HG03439 (cell line): Measurements from ENCODE around the gene MARVELD1.

Experiments used
- ATAC-seq: cut with Tn5 transposase; IDR thresholded peaks from one replicate; pipeline ENCODE4 v1.9.1; 2021; ENCODE audit warnings: mild to moderate bottlenecking, moderate library complexity; ENCODE audit not compliant: unreplicated experiment

The MARVELD1 gene

DNA sequence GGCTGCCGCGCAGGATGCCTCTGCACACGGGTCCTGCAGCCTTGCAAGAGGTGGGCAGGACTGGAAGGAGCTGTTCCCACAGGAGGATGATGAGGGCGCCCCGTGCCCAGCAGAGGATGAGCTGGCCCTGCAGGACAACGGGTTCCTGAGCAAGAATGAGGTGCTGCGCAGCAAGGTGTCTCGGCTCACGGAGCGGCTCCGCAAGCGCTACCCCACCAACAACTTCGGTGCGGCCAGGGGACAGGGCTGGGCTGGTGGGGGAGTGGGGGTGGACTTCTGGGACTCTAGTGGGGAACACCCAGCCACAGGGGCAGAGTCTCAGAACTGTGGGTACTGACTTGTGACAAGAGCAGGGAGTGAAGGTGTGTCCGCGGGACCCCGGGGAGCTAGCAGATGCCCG, 39.4 kb downstream of the MARVELD1 start:
- no peak for ATAC-seq

DNA sequence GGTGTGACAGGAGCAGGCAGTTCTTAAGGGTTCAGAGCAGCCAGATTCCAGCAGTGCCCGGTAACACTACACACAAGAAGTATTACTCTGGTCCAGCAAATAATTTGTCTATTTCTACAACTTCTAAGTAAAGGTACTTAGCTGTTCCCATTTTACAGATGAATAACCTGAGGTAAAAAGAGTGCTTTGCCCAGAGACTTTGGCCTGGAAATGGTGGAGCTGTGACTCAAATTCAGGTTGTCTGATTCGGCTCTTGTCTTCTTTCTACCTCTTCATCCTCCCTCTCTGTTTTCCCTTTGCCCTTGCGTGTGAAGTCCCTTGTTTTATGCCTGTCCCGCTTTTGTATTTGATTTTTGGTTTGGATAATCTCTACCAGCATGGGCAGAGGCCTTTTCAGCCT, 41.2 kb downstream of the MARVELD1 start:
- no peak for ATAC-seq

DNA sequence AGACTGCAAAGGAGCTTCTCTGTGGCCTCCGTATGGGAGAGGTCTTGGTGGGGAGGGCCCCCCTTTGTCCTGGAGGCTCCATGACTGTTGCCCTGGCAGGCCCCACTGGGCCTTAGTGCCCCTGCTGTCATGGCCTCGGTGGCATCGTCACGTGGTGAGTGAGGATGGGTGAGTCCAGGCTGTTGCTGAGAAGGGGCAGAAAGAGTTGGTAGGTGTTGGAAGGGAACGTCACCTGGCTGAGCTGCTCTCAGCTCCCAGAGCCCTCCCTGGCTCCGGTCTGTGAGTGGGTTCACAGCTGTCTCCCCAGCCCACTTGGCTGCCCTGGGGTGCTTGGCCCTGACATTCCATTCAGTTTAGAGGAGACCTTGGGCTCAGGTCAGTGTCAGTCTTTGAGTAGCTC, 42.2 kb downstream of the MARVELD1 start:
- no peak for ATAC-seq

DNA sequence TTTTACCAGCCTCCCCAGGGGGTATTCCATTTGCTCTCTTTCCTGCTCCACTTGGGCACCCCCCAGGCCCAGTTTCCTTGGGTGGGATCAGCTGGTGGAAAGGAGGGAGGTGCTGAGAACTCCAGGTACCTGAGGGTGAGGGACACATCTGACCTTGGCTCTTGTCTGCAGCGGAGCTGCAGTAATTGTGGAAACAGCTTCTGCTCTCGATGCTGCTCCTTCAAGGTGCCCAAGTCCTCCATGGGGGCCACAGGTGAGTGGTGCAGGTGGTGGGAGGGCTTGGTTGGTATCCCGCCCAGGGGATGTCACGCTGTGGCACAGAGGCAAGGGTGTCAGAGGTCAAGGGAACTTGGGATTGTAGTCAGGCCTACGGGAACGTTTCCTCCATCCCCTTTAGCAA, 43.9 kb downstream of the MARVELD1 start:
- no peak for ATAC-seq

DNA sequence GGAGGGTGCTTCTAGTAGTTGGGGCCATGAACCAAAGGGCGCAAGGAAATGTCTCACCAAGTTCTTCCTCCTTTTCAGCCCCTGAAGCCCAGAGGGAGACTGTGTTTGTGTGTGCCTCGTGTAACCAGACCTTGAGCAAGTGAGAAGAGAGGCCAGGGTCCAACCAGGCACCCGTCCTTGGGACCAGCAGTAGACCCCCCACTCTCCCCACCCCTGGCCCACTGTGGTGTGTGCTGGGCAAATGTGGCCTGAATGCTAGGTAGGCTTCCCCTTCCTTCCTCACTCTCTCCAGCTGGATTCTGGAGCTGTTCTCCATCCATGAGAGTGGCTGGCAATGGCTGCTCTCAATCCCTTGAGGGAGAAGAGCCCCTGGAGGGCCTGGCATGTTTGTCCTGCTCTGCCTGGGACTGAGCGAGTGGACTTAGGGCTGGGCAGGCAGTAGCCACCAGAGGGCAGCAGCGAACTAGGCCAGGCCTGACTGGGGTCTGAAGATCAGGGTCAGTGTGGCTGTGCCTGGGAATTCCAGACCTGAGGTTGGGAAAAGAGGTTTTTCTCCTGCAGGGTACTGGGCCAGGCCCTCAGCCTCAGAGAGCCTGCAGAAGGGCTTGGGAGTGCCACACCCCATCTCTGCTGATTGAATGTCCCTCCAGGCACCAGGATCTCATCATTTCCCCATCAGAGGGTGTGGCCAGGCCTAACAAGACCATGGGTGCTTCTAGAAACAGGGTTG, 45.8 kb downstream of the MARVELD1 start:
- ATAC-seq = no peak

DNA sequence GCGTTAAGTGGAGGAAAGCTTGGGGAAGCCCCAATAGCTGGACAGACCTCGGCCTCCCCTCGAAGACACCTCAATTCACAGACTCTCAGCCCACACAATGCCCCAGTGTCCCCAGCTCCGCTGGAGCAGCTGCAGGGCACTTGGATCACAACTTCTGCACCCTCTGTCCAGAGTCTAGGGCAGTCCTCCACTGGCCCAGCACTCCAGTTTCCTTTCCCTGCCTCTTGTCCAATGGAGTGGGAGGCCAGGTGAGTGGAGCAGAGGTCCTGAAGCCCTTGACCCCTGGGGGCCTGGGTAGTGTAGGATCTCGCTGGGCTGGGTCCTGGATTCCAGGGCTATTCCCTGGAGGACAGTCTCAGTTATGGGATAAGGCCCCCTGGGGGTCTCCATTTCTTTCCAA, 46.4 kb downstream of the MARVELD1 start:
- no peak for ATAC-seq

DNA sequence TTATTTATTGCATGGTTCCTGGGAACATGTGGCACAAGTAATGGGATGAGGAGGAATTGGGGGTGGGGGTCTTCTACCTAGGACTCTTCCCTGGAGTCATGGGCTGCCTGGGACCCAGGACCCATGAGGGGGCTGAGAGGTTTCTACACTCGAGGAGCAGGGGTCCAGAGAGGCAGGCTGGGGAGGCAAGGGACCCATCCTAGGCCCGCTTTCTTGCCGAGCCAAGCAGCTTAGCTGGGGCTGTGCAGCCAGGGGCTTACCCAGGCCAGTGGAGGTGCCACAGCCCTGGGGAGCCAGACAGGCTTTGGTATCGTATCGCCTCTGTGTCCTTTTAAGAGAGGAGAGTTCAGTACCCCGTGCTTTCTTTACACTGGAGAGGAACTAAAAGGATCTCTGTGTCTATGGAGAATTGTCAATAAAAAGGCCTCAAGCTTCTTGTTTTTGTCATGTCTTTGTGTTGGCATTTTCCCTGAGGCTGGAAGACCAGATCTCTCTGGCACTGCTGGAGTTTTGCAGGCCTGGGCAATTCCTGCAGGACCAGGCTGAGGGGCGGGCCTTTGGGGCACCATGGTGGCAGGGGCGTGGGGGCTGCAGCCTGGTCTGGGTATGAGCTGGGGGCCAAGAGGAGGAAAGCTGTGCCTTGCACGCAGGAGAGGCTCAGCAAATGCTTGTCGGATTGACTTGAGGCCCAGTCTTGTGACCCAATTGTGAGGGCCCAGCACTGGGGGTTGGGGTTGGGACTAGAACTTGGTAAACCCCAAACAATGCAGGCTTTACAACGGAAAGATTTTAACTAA, 47.1 kb downstream of the MARVELD1 start:
- ATAC-seq = no peak

DNA sequence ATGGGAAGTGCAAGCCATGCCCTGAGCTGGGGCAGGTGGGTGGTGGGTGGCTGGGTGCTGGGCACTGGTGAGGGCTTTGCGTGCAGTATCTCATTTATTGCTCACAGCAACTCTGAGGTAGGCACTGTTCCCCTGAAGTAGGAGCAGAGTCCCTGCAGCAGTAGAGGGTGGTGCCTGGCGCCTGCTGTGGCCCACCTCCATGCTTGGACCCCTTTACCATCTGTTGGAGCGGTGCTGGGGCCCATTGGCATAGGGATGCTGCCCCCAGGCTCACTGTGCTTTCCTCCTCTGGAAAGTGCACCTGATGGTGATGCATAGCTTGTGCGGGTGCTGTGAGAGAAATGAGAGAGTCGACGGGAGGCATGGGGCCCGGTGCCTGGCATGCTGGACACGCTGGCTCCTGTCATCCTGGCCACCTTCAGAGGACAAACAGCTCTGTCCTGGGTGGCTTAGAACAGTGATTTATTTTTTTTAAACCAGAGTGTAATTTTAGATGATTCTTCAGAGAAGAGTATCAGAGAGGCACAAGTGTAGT, 47.9 kb downstream of the MARVELD1 start:
- ATAC-seq = no peak

DNA sequence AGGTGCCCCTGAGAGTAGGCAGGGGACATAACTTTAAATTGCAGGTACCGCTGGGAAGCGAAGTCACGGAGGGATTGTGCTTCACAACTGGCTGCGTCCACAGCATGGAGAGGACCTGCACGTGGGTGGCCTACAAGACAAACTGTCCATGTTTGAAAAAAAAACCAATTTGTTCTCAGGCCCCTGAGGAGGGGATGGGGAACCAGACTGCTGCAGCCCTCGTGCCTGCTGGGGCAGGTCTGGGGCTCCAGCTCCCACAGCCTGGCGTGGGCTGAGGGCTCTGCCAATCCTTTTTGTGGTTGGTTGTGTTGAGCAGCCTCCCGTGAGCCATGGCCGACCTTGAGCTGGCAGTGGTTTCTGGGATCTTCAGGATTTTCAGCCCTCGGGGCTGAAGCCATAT, 48.5 kb downstream of the MARVELD1 start:
- ATAC-seq = no peak

DNA sequence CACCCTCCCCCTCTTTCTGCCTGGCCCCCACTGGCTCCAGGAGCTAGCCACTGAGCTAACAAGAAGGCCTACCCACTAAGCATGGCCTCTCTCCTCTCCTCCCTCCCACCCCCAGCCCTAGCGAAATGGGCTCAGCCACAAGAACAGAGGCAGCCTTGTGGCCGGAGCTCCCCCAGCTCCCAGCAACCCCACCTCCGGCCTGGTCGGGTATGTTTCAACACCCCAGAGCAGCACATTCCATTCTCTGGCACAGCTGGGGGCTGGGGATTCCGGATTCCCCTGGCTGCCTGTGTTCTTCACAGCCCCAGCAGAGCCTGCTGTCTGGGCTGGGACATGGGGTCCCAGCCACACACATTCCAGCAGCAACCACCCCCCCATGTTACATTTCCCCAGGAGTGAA, 49.3 kb downstream of the MARVELD1 start:
- ATAC-seq = no peak

DNA sequence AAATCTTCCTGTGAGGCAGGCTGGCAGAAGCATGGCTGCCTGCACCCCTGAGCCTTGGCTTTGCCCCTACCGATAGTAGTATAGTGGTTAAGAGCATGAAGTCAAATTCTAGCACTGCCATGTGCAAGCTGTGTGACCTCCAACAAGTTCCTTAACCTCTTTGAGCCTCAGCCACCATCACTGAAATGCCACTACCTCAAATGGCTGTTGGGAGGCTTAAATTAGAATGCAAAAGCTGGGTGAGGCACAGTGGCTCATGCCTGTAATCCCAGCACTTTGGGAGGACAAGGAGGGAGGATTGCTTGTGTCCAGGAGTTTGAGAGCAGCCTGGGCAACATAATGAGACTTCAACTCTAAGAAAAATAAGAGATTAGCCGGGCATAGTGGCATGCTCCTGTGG, 49.9 kb downstream of the MARVELD1 start:
- no peak for ATAC-seq

DNA sequence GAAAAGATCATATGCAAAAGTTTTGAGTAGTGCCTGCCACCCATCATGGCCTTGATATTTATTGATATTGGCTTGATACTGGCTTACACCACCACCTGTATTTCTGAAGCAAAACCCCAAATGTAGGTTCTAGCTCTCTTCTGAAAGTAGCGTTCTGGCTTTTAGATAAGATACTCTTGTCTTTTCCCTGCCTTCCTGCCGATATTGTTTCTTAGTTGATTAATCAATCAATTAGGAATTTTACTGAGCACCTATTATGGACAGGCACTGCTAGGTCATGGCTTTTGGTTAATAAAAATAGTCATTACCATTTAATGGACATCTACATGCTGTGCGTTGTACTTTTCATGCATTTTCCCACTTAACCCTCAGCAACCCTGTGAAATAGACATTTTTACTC, 50.4 kb downstream of the MARVELD1 start:
- ATAC-seq = no peak

DNA sequence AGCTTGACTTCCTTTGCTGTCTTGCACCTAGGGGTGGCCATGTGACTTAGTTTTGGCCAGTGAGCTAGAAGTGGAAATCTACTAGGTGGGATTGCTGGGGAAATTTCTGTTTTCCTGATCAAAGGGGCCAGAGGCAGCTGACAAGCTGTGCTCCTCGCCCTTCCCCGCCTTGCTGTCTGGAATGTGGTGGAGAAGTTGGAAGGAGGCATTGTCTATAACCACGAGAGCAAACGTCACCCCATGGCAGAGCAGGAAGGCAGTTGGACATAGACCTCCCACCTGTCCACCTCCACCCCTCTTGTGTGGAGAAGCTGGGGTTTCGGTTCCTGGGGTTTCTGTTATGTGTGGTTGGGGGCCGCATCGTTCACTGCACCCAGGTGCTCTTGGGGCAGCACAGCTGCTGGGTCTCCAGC, 51.0 kb downstream of the MARVELD1 start:
- no peak for ATAC-seq

DNA sequence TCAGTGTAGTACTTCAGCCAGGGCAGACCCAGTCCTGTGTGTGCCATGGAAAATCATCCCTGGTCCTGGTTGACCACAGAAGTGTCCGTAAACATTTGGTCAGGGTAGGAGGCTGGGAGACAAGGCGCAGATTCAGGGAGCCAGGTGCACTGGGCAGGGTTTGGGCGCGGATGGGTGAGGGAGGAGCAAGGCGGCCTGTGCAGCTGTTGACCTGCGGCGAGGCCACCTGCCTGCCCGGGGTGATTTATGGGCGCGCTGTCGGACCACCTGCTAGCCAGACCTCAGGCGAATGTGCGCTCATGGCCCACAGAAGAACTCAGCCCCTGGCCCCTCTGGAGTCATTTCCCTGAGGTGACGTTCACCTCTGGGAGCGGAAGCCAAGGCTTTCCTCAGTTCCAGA, 51.7 kb downstream of the MARVELD1 start:
- no peak for ATAC-seq

DNA sequence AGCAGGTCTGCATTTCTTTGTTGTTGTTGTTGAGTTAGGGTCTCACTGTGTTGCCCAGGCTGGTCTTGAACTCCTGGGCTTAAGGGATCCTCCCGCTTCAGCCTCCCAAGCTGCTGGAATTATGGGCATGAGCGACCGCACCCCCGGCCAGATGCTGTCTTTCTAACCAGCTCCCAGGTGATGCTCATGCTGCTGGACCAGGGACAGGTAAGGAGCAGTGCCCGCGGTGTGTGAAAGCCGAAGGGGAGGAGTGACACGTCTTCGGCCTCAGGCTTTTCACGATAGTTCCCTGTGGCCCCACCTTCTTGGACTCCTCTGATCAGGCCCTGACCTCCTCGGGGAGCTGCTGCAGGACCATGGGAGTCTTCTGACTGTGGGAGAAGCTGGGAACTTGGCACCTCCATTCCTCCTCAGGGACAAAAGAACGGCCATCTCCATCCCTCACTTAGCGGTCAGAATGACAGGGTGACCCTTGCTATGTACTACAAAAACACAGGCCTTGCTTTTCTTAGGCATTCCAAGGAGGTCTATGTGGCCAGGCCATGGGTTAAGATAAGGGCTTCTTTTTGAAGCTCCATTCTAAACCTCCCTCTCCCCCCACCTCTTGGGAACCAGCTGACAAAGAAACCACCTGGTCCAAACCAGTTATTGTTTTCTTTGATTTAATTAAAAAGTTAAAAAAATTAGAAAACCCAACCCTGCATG, 52.7 kb downstream of the MARVELD1 start:
- ATAC-seq = no peak

DNA sequence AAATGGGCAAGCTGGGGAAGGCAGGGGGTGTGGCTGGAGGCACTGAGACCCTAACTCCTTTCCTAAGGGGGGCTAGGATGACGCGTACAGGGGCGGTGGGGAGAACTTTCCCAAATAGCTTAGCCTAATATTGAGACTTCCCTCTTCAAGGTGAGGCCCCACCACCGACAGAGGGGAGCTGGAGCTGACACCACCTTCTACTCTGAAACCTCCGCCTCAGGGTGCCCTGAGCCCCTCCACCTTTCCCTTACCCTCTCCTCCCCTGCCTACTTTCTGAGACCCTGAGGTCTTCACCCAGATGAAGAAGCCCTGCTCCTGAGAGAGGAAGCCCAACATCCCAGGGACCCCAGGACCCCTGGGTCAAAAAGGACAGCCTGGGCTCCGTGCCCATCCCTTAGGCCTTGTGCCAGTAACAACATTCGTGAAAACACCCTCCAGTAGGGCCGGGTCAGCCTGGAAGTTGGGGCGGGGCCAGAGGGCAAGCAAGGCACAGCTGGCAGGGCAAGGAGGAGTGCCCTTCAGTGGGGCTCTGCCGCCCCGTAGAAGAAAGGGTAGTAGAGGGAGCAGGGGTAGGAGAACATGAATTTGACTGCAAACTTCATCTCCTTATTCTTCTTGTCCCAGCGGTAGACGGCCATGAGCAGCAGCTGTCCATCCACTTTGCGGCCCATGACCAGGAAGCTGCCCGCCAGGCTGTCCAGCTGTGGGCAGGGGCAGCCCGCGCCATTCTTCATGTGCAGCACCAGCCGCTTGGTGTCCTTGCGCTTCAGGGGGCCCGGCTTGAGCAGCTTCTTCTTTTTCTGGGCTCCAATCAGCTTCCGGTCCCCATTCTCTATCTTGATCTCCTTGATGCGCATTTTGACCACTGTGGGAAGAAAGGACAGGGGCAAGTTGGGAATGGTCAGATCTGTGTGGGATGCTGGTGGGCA, 53.7 kb downstream of the MARVELD1 start:
- no peak for ATAC-seq
